RWPE2 (cell line): ENCODE data around the gene RERE.

Experiments used
- ATAC-seq: fragments of 200-7000 bp; cut with Tn5 transposase; 3 replicates; pipeline ENCODE4 v1.9.1; 2021; ENCODE audit warnings: low read depth
- DNase-seq: peaks from one replicate; pipeline ENCODE4 v3.0.0-alpha.2; 2020; ENCODE audit warnings: low spot score
- H3K27ac ChIP-seq: fragments of 450-650 bp; 2 replicates; pipeline ENCODE4 v1.5.1; 2017; ENCODE audit warnings: mild to moderate bottlenecking; ENCODE audit not compliant: poor library complexity, severe bottlenecking
- H3K27me3 ChIP-seq: fragments of 250-450 bp; sonication (Bioruptor Pico); 2 replicates; pipeline ENCODE4 v1.5.1; 2021; ENCODE audit warnings: mild to moderate bottlenecking, moderate library complexity; ENCODE audit not compliant: insufficient read depth, poor library complexity, severe bottlenecking
- H3K36me3 ChIP-seq: fragments of 250-450 bp; sonication (Bioruptor Pico); 2 replicates; pipeline ENCODE4 v1.5.1; 2020; ENCODE audit warnings: low read depth, mild to moderate bottlenecking, moderate library complexity
- H3K4me1 ChIP-seq: fragments of 250-450 bp; sonication (Bioruptor Pico); 2 replicates; pipeline ENCODE4 v1.5.1; 2021; ENCODE audit warnings: mild to moderate bottlenecking, moderate library complexity; ENCODE audit not compliant: insufficient read depth, poor library complexity, severe bottlenecking
- H3K4me3 ChIP-seq: fragments of 250-450 bp; sonication (Bioruptor Pico); 2 replicates; pipeline ENCODE4 v1.5.1; 2021; ENCODE audit warnings: mild to moderate bottlenecking, moderate library complexity; ENCODE audit not compliant: severe bottlenecking
- H3K9me3 ChIP-seq: fragments of 250-450 bp; sonication (Bioruptor Pico); 2 replicates; pipeline ENCODE4 v1.5.1; 2021; ENCODE audit warnings: mild to moderate bottlenecking, moderate library complexity; ENCODE audit not compliant: severe bottlenecking
- CTCF ChIP-seq: fragments of 450-650 bp; IDR thresholded peaks from one replicate; pipeline ENCODE4 v1.5.1; 2017; ENCODE audit warnings: mild to moderate bottlenecking, moderate library complexity; ENCODE audit not compliant: poor library complexity, severe bottlenecking

Gene RERE

GRCh38 chr1:8441426-8441825 is 376.0 kb downstream of the RERE start:
- no peak overlapping the region for H3K4me3 ChIP-seq
- peaks cover 1% of the 10 kb centered on the region; the same call in 1 of the 2 replicates for H3K36me3 ChIP-seq
- no peak for ATAC-seq
- no peak for TF ChIP-seq CTCF
- no peaks in the 10 kb centered on the region for H3K4me1 ChIP-seq
- H3K27me3 ChIP-seq = no peaks in the 10 kb centered on the region
- DNase-seq = no peak
- H3K27ac ChIP-seq = no peak overlapping the region
- H3K9me3 ChIP-seq = no peaks in the 10 kb centered on the region

- H3K36me3 ChIP-seq = peaks cover 3% of the 10 kb centered on the region; the same call in 1 of the 2 replicates
- DNase-seq (no peak), ATAC-seq (peak; percentile 55; the same call in 2 of the 3 replicates)
- no peaks in the 10 kb centered on the region for H3K4me1 ChIP-seq
- no peak overlapping the region for H3K27ac ChIP-seq
- no peak overlapping the region for H3K4me3 ChIP-seq
- peak; percentile 21 for TF ChIP-seq CTCF
- H3K9me3 ChIP-seq = no peaks in the 10 kb centered on the region
- H3K27me3 ChIP-seq = no peaks in the 10 kb centered on the region
These were observed 378.3 kb downstream of the RERE start for GRCh38 chr1:8439015-8439702.

DNA sequence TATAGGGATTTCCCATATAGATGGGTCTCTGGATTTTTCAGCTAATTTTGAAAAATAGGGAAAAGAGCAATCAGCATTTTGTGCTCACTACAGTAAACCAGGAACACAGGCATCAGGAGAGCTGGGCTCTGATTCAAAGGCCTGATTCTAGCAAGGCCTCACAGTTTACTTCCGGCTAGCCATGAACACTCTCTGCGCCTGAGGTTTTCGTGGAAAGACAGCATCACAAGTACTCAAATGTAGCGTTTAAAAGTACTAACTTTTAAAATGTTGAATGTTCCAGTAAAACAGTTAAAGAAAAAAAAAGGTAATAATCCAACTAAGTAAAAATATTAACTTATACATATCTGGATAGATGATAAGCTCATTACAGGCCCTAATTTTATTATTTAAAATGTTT is 379.0 kb downstream of the RERE start:
- ATAC-seq (no peak), DNase-seq (no peak)
- H3K4me3 ChIP-seq = no peak overlapping the region
- H3K9me3 ChIP-seq = no peaks in the 10 kb centered on the region
- TF ChIP-seq CTCF = no peak
- no peaks in the 10 kb centered on the region for H3K4me1 ChIP-seq
- no peaks in the 10 kb centered on the region for H3K27me3 ChIP-seq
- H3K27ac ChIP-seq = no peak overlapping the region
- H3K36me3 ChIP-seq = peaks cover 3% of the 10 kb centered on the region; the same call in 1 of the 2 replicates

DNA sequence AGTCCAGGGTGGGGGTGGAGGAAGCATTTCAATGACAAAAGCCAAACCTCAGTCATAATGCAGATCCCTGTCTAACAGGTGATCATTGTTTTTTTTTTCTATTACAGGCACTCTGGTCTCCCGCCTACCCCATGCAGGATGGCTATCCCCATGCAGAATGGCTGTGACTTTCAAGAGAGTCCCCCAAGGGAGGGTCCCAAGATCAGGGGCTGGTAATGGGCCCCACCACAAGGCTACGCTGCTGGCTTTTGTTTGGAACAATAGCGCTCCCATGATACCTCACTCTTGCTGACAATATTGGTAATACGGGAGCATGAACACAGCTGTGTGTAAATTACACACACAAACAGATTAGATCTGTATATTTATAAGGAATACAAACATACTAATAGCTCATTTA is 380.1 kb downstream of the RERE start:
- no peaks in the 10 kb centered on the region for H3K27me3 ChIP-seq

More for the DNA sequence above, 380.1 kb downstream of the RERE start:
- no peak for ATAC-seq
- Histone ChIP-seq H3K27ac (no peak overlapping the region), H3K4me3 (no peak overlapping the region), H3K36me3 (peaks cover 3% of the 10 kb centered on the region; the same call in 1 of the 2 replicates), H3K9me3 (no peaks in the 10 kb centered on the region), H3K4me1 (no peaks in the 10 kb centered on the region)
- TF ChIP-seq CTCF = no peak
- no peak for DNase-seq
